Left hindlimb (tissue), 1 donor: ENCODE data around the gene PXDN.
"Not testable (repeated sequence)": the region's sequence is repeated elsewhere in the genome, so short reads cannot be mapped to it uniquely, and the experiment has no call there.

Experiments used
- DNase-seq: peaks from one replicate; pipeline ENCODE4 v3.0.0-alpha.2; 2018

PXDN gene

GRCh38 chr2:1744446-1745170 is at the start of gene PXDN:
PXDN (minus strand) TSS chr2:1744515; CDS start chr2:1744455, 60 bp downstream.
- peak; percentile 87 for DNase-seq

GRCh38 chr2:1793868-1794445 is 49.6 kb upstream of the PXDN start:
- no peak for DNase-seq

- no peak for DNase-seq
Measured at GRCh38 chr2:1793001-1793867, 48.9 kb upstream of the PXDN start.

GRCh38 chr2:1791685-1792435 is 47.5 kb upstream of the PXDN start:
- peak; percentile 68 for DNase-seq

GRCh38 chr2:1791006-1791605 is 46.8 kb upstream of the PXDN start:
- no peak for DNase-seq

GRCh38 chr2:1790473-1790872 is 46.2 kb upstream of the PXDN start:
- no peak for DNase-seq

GRCh38 chr2:1789610-1790009 is 45.3 kb upstream of the PXDN start:
- no peak for DNase-seq

GRCh38 chr2:1788478-1788959 is 44.2 kb upstream of the PXDN start:
- DNase-seq: no peak

- no peak for DNase-seq
Measured at GRCh38 chr2:1787755-1788477, 43.6 kb upstream of the PXDN start.

GRCh38 chr2:1784986-1785617 is 40.8 kb upstream of the PXDN start:
- DNase-seq: no peak

GRCh38 chr2:1784087-1784486 is 39.8 kb upstream of the PXDN start:
- DNase-seq: no peak

- DNase-seq: no peak
Measured at GRCh38 chr2:1782514-1782913, 38.2 kb upstream of the PXDN start.

GRCh38 chr2:1781291-1782080 is 37.2 kb upstream of the PXDN start:
- no peak for DNase-seq

- DNase-seq: no peak
Measured at GRCh38 chr2:1780693-1781092, 36.4 kb upstream of the PXDN start.

GRCh38 chr2:1780054-1780453 is 35.7 kb upstream of the PXDN start:
- not testable (repeated sequence) for DNase-seq

- no peak for DNase-seq
Measured at GRCh38 chr2:1778566-1778965, 34.3 kb upstream of the PXDN start.

GRCh38 chr2:1777781-1778180 is 33.5 kb upstream of the PXDN start:
- DNase-seq: no peak

GRCh38 chr2:1777156-1777555 is 32.8 kb upstream of the PXDN start:
- no peak for DNase-seq

- DNase-seq: no peak
Measured at GRCh38 chr2:1775511-1776035, 31.3 kb upstream of the PXDN start.

- no peak for DNase-seq
Measured at GRCh38 chr2:1774929-1775328, 30.6 kb upstream of the PXDN start.
